IPS-18c (cell line): ENCODE results near the gene TFF1.

Experiments used
- H3K4me3 ChIP-seq: 2 replicates; pipeline ENCODE4 v1.7.0; 2013; ENCODE audit warnings: low read depth, mild to moderate bottlenecking, low read length, moderate library complexity; ENCODE audit not compliant: insufficient read depth
- H3K9me3 ChIP-seq: one replicate; pipeline ENCODE4 v1.6.1; 2013; ENCODE audit warnings: mild to moderate bottlenecking, low read length, moderate library complexity; ENCODE audit not compliant: control insufficient read depth, insufficient read depth

The TFF1 gene

GRCh38 chr21:42319851-42320572 is 46.3 kb downstream of the TFF1 start:
- Histone ChIP-seq H3K9me3 (no peaks in the 10 kb centered on the region), H3K4me3 (no peak overlapping the region)

- no peak overlapping the region for H3K4me3 ChIP-seq
- no peaks in the 10 kb centered on the region for H3K9me3 ChIP-seq
Observed at GRCh38 chr21:42319376-42319775, 47.0 kb downstream of the TFF1 start.

GRCh38 chr21:42317826-42318746 is 48.2 kb downstream of the TFF1 start:
- Histone ChIP-seq H3K4me3 (no peak overlapping the region), H3K9me3 (no peaks in the 10 kb centered on the region)

- H3K4me3 ChIP-seq = no peak overlapping the region
- H3K9me3 ChIP-seq = no peaks in the 10 kb centered on the region
Observed at GRCh38 chr21:42317341-42317741, 49.0 kb downstream of the TFF1 start.

GRCh38 chr21:42316891-42317290 is 49.4 kb downstream of the TFF1 start:
- no peaks in the 10 kb centered on the region for H3K9me3 ChIP-seq
- no peak overlapping the region; the same call in 1 of the 2 replicates for H3K4me3 ChIP-seq

- H3K4me3 ChIP-seq = no peak within 1 kb of the TSS
- no peaks in the 10 kb centered on the region for H3K9me3 ChIP-seq
Observed at GRCh38 chr21:42315296-42315891, 50.9 kb downstream of the TFF1 start, which contains the start of gene TFF3. TSS of gene TFF3 (minus strand) at chr21:42315409. CDS start at chr21:42315374, 35 bp downstream.

GRCh38 chr21:42314616-42315295 is 51.6 kb downstream of the TFF1 start:
- no peak overlapping the region for H3K4me3 ChIP-seq
- H3K9me3 ChIP-seq = no peaks in the 10 kb centered on the region

- H3K9me3 ChIP-seq = no peaks in the 10 kb centered on the region
- H3K4me3 ChIP-seq = no peak overlapping the region
Observed at GRCh38 chr21:42313501-42313969, 52.8 kb downstream of the TFF1 start.

- H3K4me3 ChIP-seq = no peak overlapping the region
- H3K9me3 ChIP-seq = no peaks in the 10 kb centered on the region
Observed at GRCh38 chr21:42312626-42313104, 53.7 kb downstream of the TFF1 start.
